ENCODE results near the gene KRTAP4-12.
"Not testable (repeated sequence)": the region's sequence is repeated elsewhere in the genome, so short reads cannot be mapped to it uniquely, and the experiment has no call there.

The KRTAP4-12 gene

GRCh38 chr17:41151525-41151924 is 27.5 kb upstream of the KRTAP4-12 start:
- TF ChIP-seq, protein P1, sequence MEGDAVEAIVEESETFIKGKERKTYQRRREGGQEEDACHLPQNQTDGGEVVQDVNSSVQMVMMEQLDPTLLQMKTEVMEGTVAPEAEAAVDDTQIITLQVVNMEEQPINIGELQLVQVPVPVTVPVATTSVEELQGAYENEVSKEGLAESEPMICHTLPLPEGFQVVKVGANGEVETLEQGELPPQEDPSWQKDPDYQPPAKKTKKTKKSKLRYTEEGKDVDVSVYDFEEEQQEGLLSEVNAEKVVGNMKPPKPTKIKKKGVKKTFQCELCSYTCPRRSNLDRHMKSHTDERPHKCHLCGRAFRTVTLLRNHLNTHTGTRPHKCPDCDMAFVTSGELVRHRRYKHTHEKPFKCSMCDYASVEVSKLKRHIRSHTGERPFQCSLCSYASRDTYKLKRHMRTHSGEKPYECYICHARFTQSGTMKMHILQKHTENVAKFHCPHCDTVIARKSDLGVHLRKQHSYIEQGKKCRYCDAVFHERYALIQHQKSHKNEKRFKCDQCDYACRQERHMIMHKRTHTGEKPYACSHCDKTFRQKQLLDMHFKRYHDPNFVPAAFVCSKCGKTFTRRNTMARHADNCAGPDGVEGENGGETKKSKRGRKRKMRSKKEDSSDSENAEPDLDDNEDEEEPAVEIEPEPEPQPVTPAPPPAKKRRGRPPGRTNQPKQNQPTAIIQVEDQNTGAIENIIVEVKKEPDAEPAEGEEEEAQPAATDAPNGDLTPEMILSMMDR (IDR thresholded peaks at IDR 0.05; ENCODE audit: control insufficient read depth, insufficient read depth, low read depth, low read length, missing control alignments), result no peak
- H3K4me3 ChIP-seq (ENCODE audit: control insufficient read depth, low read depth, low read length), result no peak overlapping the region
- no peak for DNase-seq (ENCODE audit: low read depth)

DNA sequence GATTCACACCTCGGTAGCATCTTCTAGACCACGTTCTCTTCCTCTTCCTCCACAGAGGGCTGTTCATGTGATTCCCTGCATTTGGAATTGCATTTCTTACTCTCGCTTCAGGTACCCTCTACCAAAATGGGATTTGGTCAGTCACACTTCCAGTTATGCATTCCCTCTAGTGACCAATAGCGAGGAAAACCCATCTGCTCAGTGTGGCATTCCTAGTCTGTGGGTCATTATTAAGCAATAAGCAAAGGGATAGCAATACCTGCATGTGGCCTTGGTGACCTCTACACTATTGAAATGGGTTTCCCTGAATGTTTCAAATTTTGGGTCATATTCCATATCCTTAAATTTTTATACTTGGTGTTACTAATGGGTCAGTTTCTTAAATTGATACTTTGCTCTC is 26.0 kb upstream of the KRTAP4-12 start:
- TF ChIP-seq, protein P1 (IDR thresholded peaks at IDR 0.05; ENCODE audit: control insufficient read depth, insufficient read depth, low read depth, low read length, missing control alignments), result no peak
- no peak for DNase-seq (ENCODE audit: low read depth)

GRCh38 chr17:41149652-41149985 is 25.6 kb upstream of the KRTAP4-12 start, which contains the start of gene KRTAP4-5:
TSS of gene KRTAP4-5 (minus strand) at chr17:41149825. CDS start at chr17:41149767, 58 bp downstream.
- TF ChIP-seq, protein P1 (IDR thresholded peaks at IDR 0.05; ENCODE audit: control insufficient read depth, insufficient read depth, low read depth, low read length, missing control alignments), result no peak
- DNase-seq (ENCODE audit: low read depth), result no peak
- H3K4me3 ChIP-seq (ENCODE audit: control insufficient read depth, low read depth, low read length), result no peak within 1 kb of the TSS

More for the DNA sequence above, 26.0 kb upstream of the KRTAP4-12 start:
- no peak overlapping the region for H3K4me3 ChIP-seq (ENCODE audit: control insufficient read depth, low read depth, low read length)

DNA sequence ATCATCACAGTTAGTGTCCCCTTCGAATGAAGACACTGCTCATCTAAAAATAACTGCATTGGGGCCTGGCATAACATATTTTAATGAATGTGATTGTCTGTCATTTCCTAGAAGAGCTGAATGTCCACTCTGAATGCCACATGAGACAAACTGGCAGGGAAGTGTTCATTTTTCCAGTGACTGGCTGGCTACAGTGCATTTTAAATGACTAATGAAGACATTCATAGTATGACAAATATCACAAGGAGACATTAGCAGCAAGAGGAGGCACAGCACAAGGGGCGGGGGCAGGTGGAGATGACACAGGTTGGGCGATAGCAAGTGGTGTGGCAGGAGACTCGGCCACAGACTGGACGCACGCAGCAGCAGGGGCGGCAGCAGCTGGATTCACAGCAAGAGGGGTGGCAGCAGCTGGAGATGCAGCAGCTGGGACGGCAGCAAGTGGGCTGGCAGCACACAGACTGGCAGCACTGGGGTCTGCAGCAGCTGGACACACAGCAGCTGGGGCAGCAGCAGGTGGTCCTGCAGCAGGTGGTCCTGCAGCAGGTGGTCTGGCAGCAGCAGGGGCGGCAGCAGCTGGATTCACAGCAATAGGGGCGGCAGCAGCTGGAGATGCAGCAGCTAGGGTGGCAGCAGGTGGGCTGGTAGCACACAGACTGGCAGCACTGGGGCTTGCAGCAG is 25.1 kb upstream of the KRTAP4-12 start:
- H3K4me3 ChIP-seq (ENCODE audit: control insufficient read depth, low read depth, low read length); DNase-seq (ENCODE audit: low read depth): not testable (repeated sequence)

- DNase-seq (ENCODE audit: low read depth), result no peak
- H3K4me3 ChIP-seq (ENCODE audit: control insufficient read depth, low read depth, low read length), result no peak overlapping the region
Observed at GRCh38 chr17:41147531-41148204, 23.7 kb upstream of the KRTAP4-12 start.

DNA sequence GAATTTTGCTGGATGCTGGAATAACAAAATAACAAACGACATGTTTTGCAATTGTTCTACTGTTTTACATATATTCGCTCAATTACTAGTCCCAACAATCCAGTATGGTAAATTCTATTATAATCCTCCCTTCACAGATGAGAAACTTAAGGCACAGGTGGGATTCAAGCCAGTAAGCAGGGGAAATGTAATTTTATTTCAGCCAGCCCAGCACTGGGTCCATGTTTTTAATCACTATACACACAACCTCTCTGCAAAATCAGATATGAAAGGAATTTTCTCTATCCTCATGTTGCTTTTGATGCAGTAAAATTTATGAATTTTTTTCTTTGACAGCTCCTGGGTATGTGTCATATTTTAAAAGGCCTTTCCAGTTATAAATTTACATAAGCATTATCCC is 21.3 kb upstream of the KRTAP4-12 start:
- H3K4me3 ChIP-seq (ENCODE audit: control insufficient read depth, low read depth, low read length), result no peak overlapping the region
- TF ChIP-seq, protein P1 (IDR thresholded peaks at IDR 0.05; ENCODE audit: control insufficient read depth, insufficient read depth, low read depth, low read length, missing control alignments), result no peak

More at GRCh38 chr17:41147531-41148204, 23.7 kb upstream of the KRTAP4-12 start:
- TF ChIP-seq, protein P1 (IDR thresholded peaks at IDR 0.05; ENCODE audit: control insufficient read depth, insufficient read depth, low read depth, low read length, missing control alignments), result no peak

DNA sequence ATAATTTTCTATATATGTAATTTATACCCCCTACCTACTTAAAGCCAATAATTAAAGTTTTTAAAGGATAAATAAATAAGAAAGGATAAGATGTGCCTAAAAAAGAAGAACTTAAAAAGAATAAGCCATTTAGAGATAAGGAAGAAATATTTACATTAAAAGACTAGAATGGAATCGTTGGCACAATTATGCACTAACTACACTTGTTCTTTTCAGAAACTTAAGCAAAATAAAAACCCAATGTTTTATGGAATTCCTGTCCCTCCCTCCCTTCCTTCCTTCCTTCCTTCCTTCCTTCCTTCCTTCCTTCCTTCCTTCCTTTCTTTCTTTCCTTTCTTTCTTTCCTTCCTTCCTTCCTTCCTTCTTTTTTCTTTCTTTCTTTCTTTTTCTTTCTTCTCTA is 20.9 kb upstream of the KRTAP4-12 start:
- TF ChIP-seq, protein P1 (IDR thresholded peaks at IDR 0.05; ENCODE audit: control insufficient read depth, insufficient read depth, low read depth, low read length, missing control alignments), result no peak
- DNase-seq (ENCODE audit: low read depth), result no peak
- H3K4me3 ChIP-seq (ENCODE audit: control insufficient read depth, low read depth, low read length), result no peak overlapping the region

More for the DNA sequence above, 21.3 kb upstream of the KRTAP4-12 start:
- DNase-seq (ENCODE audit: low read depth), result no peak
